BLaER1 (cell line): ENCODE results near the gene FRMD6.

Source experiments
- H3K27ac ChIP-seq: shearing (Covaris generic); formaldehyde crosslinking; 2 replicates; pipeline ENCODE4 v1.8.1; 2022
- H3K27me3 ChIP-seq: shearing (Covaris generic); formaldehyde crosslinking; 2 replicates; pipeline ENCODE4 v1.8.1; 2022
- H3K36me3 ChIP-seq: shearing (Covaris generic); formaldehyde crosslinking; 2 replicates; pipeline ENCODE4 v1.8.1; 2022
- H3K4me1 ChIP-seq: shearing (Covaris generic); formaldehyde crosslinking; 2 replicates; pipeline ENCODE4 v1.8.1; 2022
- H3K4me2 ChIP-seq: shearing (Covaris generic); formaldehyde crosslinking; 2 replicates; pipeline ENCODE4 v1.8.1; 2022
- H3K4me3 ChIP-seq: shearing (Covaris generic); formaldehyde crosslinking; 2 replicates; pipeline ENCODE4 v1.8.1; 2022
- H3K9ac ChIP-seq: shearing (Covaris generic); formaldehyde crosslinking; 2 replicates; pipeline ENCODE4 v1.8.1; 2022
- H3K9me3 ChIP-seq: shearing (Covaris generic); formaldehyde crosslinking; 2 replicates; pipeline ENCODE4 v1.8.1; 2022
- H4K20me1 ChIP-seq: shearing (Covaris generic); formaldehyde crosslinking; 2 replicates; pipeline ENCODE4 v1.8.1; 2022
- Cebpa-rat ChIP-seq: shearing (Covaris generic); IDR thresholded peaks from 2 replicates; pipeline ENCODE4 v1.8.1; 2022

Gene FRMD6

GRCh38 chr14:51682411-51682810 is 30.7 kb downstream of the FRMD6 start:
- Histone ChIP-seq H3K27me3 (no peaks in the 10 kb centered on the region), H3K36me3 (no peaks in the 10 kb centered on the region), H3K4me2 (no peak overlapping the region), H3K27ac (no peak overlapping the region), H3K9ac (no peak overlapping the region), H4K20me1 (no peaks in the 10 kb centered on the region), H3K9me3 (no peaks in the 10 kb centered on the region), H3K4me3 (no peak overlapping the region), H3K4me1 (no peaks in the 10 kb centered on the region)
- TF ChIP-seq Cebpa-rat, result no peak

- TF ChIP-seq Cebpa-rat, result no peak
- Histone ChIP-seq H4K20me1 (no peaks in the 10 kb centered on the region), H3K9ac (no peak overlapping the region), H3K4me2 (no peak overlapping the region), H3K9me3 (no peaks in the 10 kb centered on the region), H3K36me3 (no peaks in the 10 kb centered on the region), H3K27me3 (no peaks in the 10 kb centered on the region), H3K4me1 (no peaks in the 10 kb centered on the region), H3K27ac (no peak overlapping the region), H3K4me3 (no peak overlapping the region)
These were observed 33.0 kb downstream of the FRMD6 start for GRCh38 chr14:51684760-51685159.

GRCh38 chr14:51691176-51691575 is 39.5 kb downstream of the FRMD6 start:
- H3K4me1 ChIP-seq, result no peaks in the 10 kb centered on the region
- no peaks in the 10 kb centered on the region for H3K36me3 ChIP-seq
- no peak overlapping the region for H3K27ac ChIP-seq
- H3K4me3 ChIP-seq, result no peak overlapping the region
- H3K27me3 ChIP-seq, result no peaks in the 10 kb centered on the region
- no peaks in the 10 kb centered on the region for H3K9me3 ChIP-seq
- H3K9ac ChIP-seq, result no peak overlapping the region
- H3K4me2 ChIP-seq, result no peak overlapping the region
- no peaks in the 10 kb centered on the region for H4K20me1 ChIP-seq
- TF ChIP-seq Cebpa-rat, result no peak

- H4K20me1 ChIP-seq, result no peaks in the 10 kb centered on the region
- H3K4me1 ChIP-seq, result no peaks in the 10 kb centered on the region
- no peaks in the 10 kb centered on the region for H3K9me3 ChIP-seq
- no peaks in the 10 kb centered on the region for H3K27me3 ChIP-seq
- H3K9ac ChIP-seq, result no peak overlapping the region
- no peak overlapping the region for H3K27ac ChIP-seq
- H3K36me3 ChIP-seq, result no peaks in the 10 kb centered on the region
- TF ChIP-seq Cebpa-rat, result no peak
- no peak overlapping the region for H3K4me3 ChIP-seq
- H3K4me2 ChIP-seq, result no peak overlapping the region
These were observed 40.9 kb downstream of the FRMD6 start for GRCh38 chr14:51692646-51693045.

GRCh38 chr14:51697848-51698247 is 46.1 kb downstream of the FRMD6 start:
- no peaks in the 10 kb centered on the region for H3K4me1 ChIP-seq
- H3K9ac ChIP-seq, result no peak overlapping the region
- no peaks in the 10 kb centered on the region for H4K20me1 ChIP-seq
- no peak overlapping the region for H3K4me2 ChIP-seq
- no peak overlapping the region for H3K4me3 ChIP-seq
- H3K36me3 ChIP-seq, result no peaks in the 10 kb centered on the region
- H3K9me3 ChIP-seq, result no peaks in the 10 kb centered on the region
- no peak overlapping the region for H3K27ac ChIP-seq
- TF ChIP-seq Cebpa-rat, result no peak
- no peaks in the 10 kb centered on the region for H3K27me3 ChIP-seq

- Histone ChIP-seq H3K4me1 (no peaks in the 10 kb centered on the region), H3K36me3 (no peaks in the 10 kb centered on the region), H4K20me1 (no peaks in the 10 kb centered on the region), H3K27me3 (no peaks in the 10 kb centered on the region), H3K9ac (no peak overlapping the region), H3K27ac (no peak overlapping the region), H3K4me3 (no peak overlapping the region), H3K9me3 (no peaks in the 10 kb centered on the region), H3K4me2 (no peak overlapping the region)
- no peak for TF ChIP-seq Cebpa-rat
These were observed 50.2 kb downstream of the FRMD6 start for GRCh38 chr14:51701951-51702350.

GRCh38 chr14:51703787-51704186 is 52.1 kb downstream of the FRMD6 start:
- H3K4me3 ChIP-seq, result no peak overlapping the region
- H3K9ac ChIP-seq, result no peak overlapping the region
- TF ChIP-seq Cebpa-rat, result no peak
- no peaks in the 10 kb centered on the region for H3K27me3 ChIP-seq
- no peak overlapping the region for H3K4me2 ChIP-seq
- no peaks in the 10 kb centered on the region for H4K20me1 ChIP-seq
- no peaks in the 10 kb centered on the region for H3K4me1 ChIP-seq
- no peaks in the 10 kb centered on the region for H3K36me3 ChIP-seq
- no peaks in the 10 kb centered on the region for H3K9me3 ChIP-seq
- no peak overlapping the region for H3K27ac ChIP-seq

- H3K4me2 ChIP-seq, result no peak overlapping the region
- H3K4me3 ChIP-seq, result no peak overlapping the region
- H3K27me3 ChIP-seq, result no peaks in the 10 kb centered on the region
- no peak for TF ChIP-seq Cebpa-rat
- H3K27ac ChIP-seq, result no peak overlapping the region
- no peak overlapping the region for H3K9ac ChIP-seq
- no peaks in the 10 kb centered on the region for H3K4me1 ChIP-seq
- no peaks in the 10 kb centered on the region for H3K36me3 ChIP-seq
- no peaks in the 10 kb centered on the region for H4K20me1 ChIP-seq
- H3K9me3 ChIP-seq, result no peaks in the 10 kb centered on the region
These were observed 52.8 kb downstream of the FRMD6 start for GRCh38 chr14:51704545-51704944.

- no peak for TF ChIP-seq Cebpa-rat
- H3K9ac ChIP-seq, result no peak overlapping the region
- H3K4me3 ChIP-seq, result no peak overlapping the region
- H3K36me3 ChIP-seq, result no peaks in the 10 kb centered on the region
- H3K4me1 ChIP-seq, result no peaks in the 10 kb centered on the region
- H3K27me3 ChIP-seq, result no peaks in the 10 kb centered on the region
- no peak overlapping the region for H3K4me2 ChIP-seq
- no peak overlapping the region for H3K27ac ChIP-seq
- H4K20me1 ChIP-seq, result no peaks in the 10 kb centered on the region
- H3K9me3 ChIP-seq, result no peaks in the 10 kb centered on the region
These were observed 55.6 kb downstream of the FRMD6 start for GRCh38 chr14:51707327-51707726.

- Histone ChIP-seq H3K4me2 (no peak overlapping the region), H3K9me3 (no peaks in the 10 kb centered on the region), H3K27me3 (no peaks in the 10 kb centered on the region), H4K20me1 (no peaks in the 10 kb centered on the region), H3K27ac (no peak overlapping the region), H3K4me3 (no peak overlapping the region), H3K36me3 (no peaks in the 10 kb centered on the region), H3K9ac (no peak overlapping the region), H3K4me1 (no peaks in the 10 kb centered on the region)
- TF ChIP-seq Cebpa-rat, result no peak
These were observed 59.8 kb downstream of the FRMD6 start for GRCh38 chr14:51711505-51711904.

GRCh38 chr14:51715250-51715649 is 63.5 kb downstream of the FRMD6 start:
- no peaks in the 10 kb centered on the region for H3K27me3 ChIP-seq
- no peak for TF ChIP-seq Cebpa-rat
- no peak overlapping the region for H3K4me2 ChIP-seq
- H3K9me3 ChIP-seq, result no peaks in the 10 kb centered on the region
- H4K20me1 ChIP-seq, result no peaks in the 10 kb centered on the region
- H3K9ac ChIP-seq, result no peak overlapping the region
- no peaks in the 10 kb centered on the region for H3K4me1 ChIP-seq
- no peak overlapping the region for H3K27ac ChIP-seq
- no peaks in the 10 kb centered on the region for H3K36me3 ChIP-seq
- no peak overlapping the region for H3K4me3 ChIP-seq
